GM12878 (cell line): ENCODE results near the gene SARS1. TPM values are rescaled to one million over a fixed set of nuclear protein-coding genes. Genes with fewer than 3 reads are reported as not detected.

Experiments used
- ATAC-seq: fragments of 200-7000 bp; cut with Tn5 transposase; 3 replicates; pipeline ENCODE4 v1.9.1; 2020; ENCODE audit warnings: mild to moderate bottlenecking, moderate library complexity
- BruUV-seq: library from RNA; stranded (reverse); fragments of 400-500 nt; replicated peaks from 2 replicates; lab custom pipeline; 2021; lab: Mats Ljungman, UMichigan
- CTCF ChIA-PET: fragments of 300-600 bp; sonication (Branson Sonifier 250); formaldehyde crosslinking; extraction: SDS; loops from one replicate; lab custom pipeline; 2021; ENCODE audit warnings: inconsistent platforms; lab: Yijun Ruan, JAX
- POLR2A ChIA-PET: fragments of 350-600 bp; formaldehyde crosslinking; extraction: SDS; loops from one replicate; lab custom pipeline; 2021; ENCODE audit warnings: inconsistent platforms; lab: Charles Lee
- RAD21 ChIA-PET: fragments of 300-600 bp; sonication (Branson Sonifier 250); formaldehyde crosslinking; loops from one replicate; lab custom pipeline; 2023; ENCODE audit warnings: antibody characterized with exemption; ENCODE audit not compliant: unreplicated experiment; lab: Charles Lee
- SMC1A ChIA-PET: fragments of 300-600 bp; sonication (Branson Sonifier 250); formaldehyde crosslinking; loops from one replicate; lab custom pipeline; 2023; ENCODE audit not compliant: unreplicated experiment, uncharacterized antibody; lab: Charles Lee
- DNase-seq: peaks from one replicate; pipeline ENCODE4 v3.0.0-alpha.2; 2011; ENCODE audit warnings: low read depth, low spot score
- FAIRE-seq: peaks from 3 replicates; lab custom pipeline; 2011; peaks lifted over from hg19 to GRCh38; lab: Jason Lieb, UNC
- H2AFZ ChIP-seq: 2 replicates; pipeline ENCODE4 v1.6.0; 2011; ENCODE audit warnings: low read depth, low read length, control low read depth; ENCODE audit not compliant: control insufficient read depth
- H3K27ac ChIP-seq: 2 replicates; pipeline ENCODE4 v1.5.1; 2011; ENCODE audit warnings: control low read depth; ENCODE audit not compliant: control insufficient read depth, insufficient read depth
- H3K27me3 ChIP-seq, 2 experiments: replicated peaks in 1 of 2; 2 replicates each; pipeline versions ENCODE4 v1.6.0 to v1.6.1; 2011; ENCODE audit warnings: low read length in 1 of 2; ENCODE audit not compliant: control insufficient read depth in 2 of 2, insufficient read depth in 2 of 2
- H3K36me3 ChIP-seq, 2 experiments: 2 replicates each; pipeline ENCODE4 v1.5.1; 2011; ENCODE audit warnings: low read length in 1 of 2; ENCODE audit not compliant: control insufficient read depth in 2 of 2, insufficient read depth in 2 of 2
- H3K4me1 ChIP-seq: 2 replicates; pipeline ENCODE4 v1.6.1; 2011; ENCODE audit warnings: mild to moderate bottlenecking, low read length, moderate library complexity, mixed read lengths; ENCODE audit not compliant: control insufficient read depth, insufficient read depth
- H3K4me2 ChIP-seq: 2 replicates; pipeline ENCODE4 v1.6.0; 2011; ENCODE audit warnings: control low read depth; ENCODE audit not compliant: control insufficient read depth, insufficient read depth
- H3K4me3 ChIP-seq: fragments of 200-600 bp; sonication (generic); 2 replicates; pipeline ENCODE4 v1.5.1; 2016
- H3K79me2 ChIP-seq: 2 replicates; pipeline ENCODE4 v1.6.0; 2011; ENCODE audit warnings: low read length; ENCODE audit not compliant: control insufficient read depth, insufficient read depth
- H3K9ac ChIP-seq: 2 replicates; pipeline ENCODE4 v1.8.0; 2011; ENCODE audit warnings: low read length, control low read depth, mixed read lengths; ENCODE audit not compliant: control insufficient read depth, insufficient read depth
- H3K9me3 ChIP-seq: replicated peaks from 3 replicates; pipeline ENCODE4 v1.5.1; 2011; ENCODE audit warnings: mild to moderate bottlenecking, low read length; ENCODE audit not compliant: control insufficient read depth, insufficient read depth
- H4K20me1 ChIP-seq: 2 replicates; pipeline ENCODE4 v1.6.0; 2011; ENCODE audit not compliant: control insufficient read depth, insufficient read depth
- BCL3 ChIP-seq: IDR thresholded peaks from 2 replicates; pipeline ENCODE4 v1.6.1; 2011; ENCODE audit warnings: borderline replicate concordance, low read depth, mild to moderate bottlenecking, moderate library complexity, low read length; ENCODE audit not compliant: insufficient read depth, poor library complexity, severe bottlenecking
- CHD1 ChIP-seq: IDR thresholded peaks from 2 replicates; pipeline ENCODE4 v1.6.1; 2012; ENCODE audit warnings: low read depth, low read length, improper control_type of control experiment
- CHD2 ChIP-seq: IDR thresholded peaks from 2 replicates; pipeline ENCODE4 v1.6.1; 2011; ENCODE audit warnings: low read depth, low read length, improper control_type of control experiment, borderline replicate concordance
- E2F8 ChIP-seq: fragments of 450-650 bp; IDR thresholded peaks from 2 replicates; pipeline ENCODE4 v1.6.1; 2018; ENCODE audit warnings: mild to moderate bottlenecking, low read depth, moderate library complexity; ENCODE audit not compliant: partially characterized antibody
- IKZF1 ChIP-seq: fragments of 450-650 bp; conservative IDR thresholded peaks from 2 replicates; pipeline ENCODE4 v1.6.1; 2017; ENCODE audit warnings: antibody characterized with exemption, mild to moderate bottlenecking
- IRF3 ChIP-seq: fragments of 450-650 bp; IDR thresholded peaks from 2 replicates; pipeline ENCODE4 v1.6.1; 2014; ENCODE audit warnings: mild to moderate bottlenecking
- MTA2 ChIP-seq: fragments of 450-650 bp; IDR thresholded peaks from 2 replicates; pipeline ENCODE4 v1.6.1; 2016; ENCODE audit warnings: low read depth, mild to moderate bottlenecking, moderate library complexity
- POLR2AphosphoS2 ChIP-seq: IDR thresholded peaks from 2 replicates; pipeline ENCODE4 v1.6.1; 2011; ENCODE audit warnings: low read depth, mild to moderate bottlenecking, low read length, improper control_type of control experiment, moderate library complexity
- POLR2AphosphoS5 ChIP-seq: IDR thresholded peaks from 2 replicates; pipeline ENCODE4 v1.6.1; 2011; ENCODE audit warnings: mild to moderate bottlenecking, low read length, inconsistent platforms
- SKIL ChIP-seq: fragments of 450-650 bp; IDR thresholded peaks from 2 replicates; pipeline ENCODE4 v1.6.1; 2017; ENCODE audit warnings: mild to moderate bottlenecking, low read depth, inconsistent platforms; ENCODE audit not compliant: poor library complexity, severe bottlenecking
- SP1 ChIP-seq: IDR thresholded peaks from one replicate; pipeline ENCODE4 v1.6.1; 2011; ENCODE audit warnings: low read depth, low read length
- SPI1 ChIP-seq: IDR thresholded peaks from 2 replicates; pipeline ENCODE4 v1.6.1; 2011; ENCODE audit warnings: low read depth, mild to moderate bottlenecking, low read length, moderate library complexity, borderline replicate concordance; ENCODE audit not compliant: insufficient read depth
- STAT1 ChIP-seq: fragments of 450-650 bp; conservative IDR thresholded peaks from 2 replicates; pipeline ENCODE4 v1.6.1; 2014; ENCODE audit warnings: antibody characterized with exemption, mild to moderate bottlenecking
- TCF12 ChIP-seq: IDR thresholded peaks from 2 replicates; pipeline ENCODE4 v1.6.1; 2011; ENCODE audit warnings: low read depth, mild to moderate bottlenecking, low read length
- YBX1 ChIP-seq: fragments of 450-650 bp; IDR thresholded peaks from 2 replicates; pipeline ENCODE4 v1.6.1; 2016; ENCODE audit warnings: antibody characterized with exemption
- YY1 ChIP-seq: IDR thresholded peaks from 2 replicates; pipeline ENCODE4 v1.6.1; 2011; ENCODE audit warnings: low read depth, mild to moderate bottlenecking, low read length
- WGBS: methylation state at CpG from one replicate; pipeline ENCODE4 v1.1.6; 2016; ENCODE audit warnings: low lambda C conversion rate; ENCODE audit not compliant: insufficient replicate concordance, insufficient coverage; ENCODE audit errors: missing lambda C conversion rate; 5-methylcytosine and 5-hydroxymethylcytosine counted together
- in situ Hi-C: fragments of 300-500 bp; cut with MboI; formaldehyde crosslinking; loops from 9 replicates; pipeline ENCODE4 v1.14.3; 2018; ENCODE audit warnings: mixed read lengths
- intact Hi-C: fragments of 100-400 bp; cut with micrococcal nuclease; formaldehyde crosslinking; loops from one replicate; pipeline ENCODE4 v1.14.2; 2022; ENCODE audit not compliant: unreplicated experiment
- polyA plus RNA-seq, 11 experiments: library from polyadenylated mRNA; depleted of rRNA in 4 of 11; unstranded in 6 of 11; stranded (reverse) in 5 of 11; fragments of >200 nt; fragmentation: Nextera tagmentation in 4 of 11; fragmentation: Illumina TruSeq in 1 of 11; extraction: Ambion mirVana in 4 of 11; extraction: Trizol in 1 of 11; gene quantifications; 1 replicate in 1 of 11; 2 replicates in 10 of 11; pipeline versions ENCODE4 v1.2.1 to v1.2.3, GENCODE V29; 2011 to 2016; ENCODE audit warnings: inconsistent platforms in 2 of 11, missing spikeins in 2 of 11, low read depth in 1 of 11
- total RNA-seq, 4 experiments: library from RNA; depleted of rRNA in 3 of 4; stranded (reverse); fragments of >200 nt in 3 of 4; fragmentation: Illumina TruSeq in 1 of 4; extraction: Trizol in 1 of 4; gene quantifications; 2 replicates each; pipeline versions ENCODE4 v1.2.1 to v1.2.3, GENCODE V29; 2013 to 2021

SARS1 gene
- total and polyA plus RNA-seq, 10 of the 15 experiments (the other 5 are each of a cell fraction or from before 2014, with no cell fraction given), result 103 to 202 (median 138) TPM

GRCh38 chr1:109190189-109190588, 23.5 kb upstream of the SARS1 start:
- Histone ChIP-seq H3K79me2 (no peaks in the 10 kb centered on the region), H3K9ac (no peak overlapping the region), H3K27ac (no peak overlapping the region), H3K4me3 (no peak overlapping the region), H4K20me1 (no peaks in the 10 kb centered on the region), H3K4me2 (no peak overlapping the region), H2AFZ (no peak overlapping the region), H3K9me3 (no peaks in the 10 kb centered on the region), H3K4me1 (no peaks in the 10 kb centered on the region; the same call in 1 of the 2 replicates), H3K27me3 (no peaks in the 10 kb centered on the region; a peak in 1 of 4 replicates), H3K36me3 (no peaks in the 10 kb centered on the region)
- intact Hi-C loops (no loop called here), in situ Hi-C loops (no loop called here)
- RAD21 ChIA-PET, result no interaction called here
- CTCF ChIA-PET, result interaction anchor here (0.6 to 2.4 kb wide), 8 partner anchors 8 to 78 kb away, joined by 3 to 10 read pairs (median 6); partner anchors contain the start of gene SARS1
- SMC1A ChIA-PET, result interaction anchor here (1.3 to 1.8 kb wide), 3 partner anchors 17 to 25 kb away, joined by 3 to 6 read pairs (median 3); no protein-coding TSS in a partner anchor
- no peak for DNase-seq
- ATAC-seq, result no peak
- no TSS peak for BruUV-seq
- 66% methylated on average over 7 of the region's 7 CpGs for WGBS
- POLR2A ChIA-PET, result no interaction called here
- FAIRE-seq, result no peak
- TF ChIP-seq SKIL, result no peak
- TF ChIP-seq STAT1, result no peak
- no peak for TF ChIP-seq SPI1
- TF ChIP-seq BCL3, result no peak
- no peak for TF ChIP-seq E2F8
- no peak for TF ChIP-seq POLR2AphosphoS5
- TF ChIP-seq YBX1, result no peak
- no peak for TF ChIP-seq SP1
- no peak for TF ChIP-seq IRF3
- TF ChIP-seq MTA2, result no peak
- no peak for TF ChIP-seq CHD1
- TF ChIP-seq YY1, result no peak
- TF ChIP-seq POLR2AphosphoS2, result no peak
- TF ChIP-seq IKZF1, result no peak
- TF ChIP-seq TCF12, result no peak
- no peak for TF ChIP-seq CHD2
